OCI-LY7 (cell line): ENCODE measurements around the gene SNCB. TPM values are rescaled to one million over a fixed set of nuclear protein-coding genes. Genes with fewer than 3 reads are reported as not detected.

Experiments
- BruUV-seq: library from RNA; stranded (reverse); fragments of 400-500 nt; replicated peaks from 2 replicates; lab custom pipeline; 2021; lab: Mats Ljungman, UMichigan
- CTCF ChIA-PET: fragments of 300-600 bp; sonication (Branson Sonifier 250); formaldehyde crosslinking; loops from one replicate; lab custom pipeline; 2022; ENCODE audit warnings: antibody characterized with exemption; ENCODE audit not compliant: unreplicated experiment; lab: Charles Lee
- POLR2A ChIA-PET: fragments of 300-600 bp; sonication (Branson Sonifier 250); formaldehyde crosslinking; loops from one replicate; lab custom pipeline; 2022; ENCODE audit warnings: antibody characterized with exemption; lab: Charles Lee
- DNase-seq: peaks from one replicate; pipeline ENCODE4 v3.0.0-alpha.2; 2015; ENCODE audit warnings: low spot score
- H2AFZ ChIP-seq: fragments of 200-600 bp; sonication (generic), shearing (Covaris generic); 2 replicates; pipeline ENCODE4 v1.6.1; 2014; ENCODE audit warnings: mild to moderate bottlenecking, antibody characterized with exemption, low read length, moderate library complexity
- H3K27ac ChIP-seq: fragments of 200-600 bp; sonication (generic); 2 replicates; pipeline ENCODE4 v1.5.1; 2014; ENCODE audit warnings: mixed run types, low read depth, mild to moderate bottlenecking, moderate library complexity, low read length, inconsistent platforms; ENCODE audit not compliant: poor library complexity, severe bottlenecking
- H3K36me3 ChIP-seq: fragments of 200-600 bp; sonication (generic); 2 replicates; pipeline ENCODE4 v1.6.1; 2014; ENCODE audit warnings: mild to moderate bottlenecking, antibody characterized with exemption, low read length, moderate library complexity, mixed read lengths; ENCODE audit not compliant: insufficient read depth
- H3K4me1 ChIP-seq: fragments of 200-600 bp; sonication (generic); 2 replicates; pipeline ENCODE4 v1.5.1; 2014; ENCODE audit warnings: mild to moderate bottlenecking, low read length; ENCODE audit not compliant: insufficient read depth, poor library complexity, severe bottlenecking
- H3K4me2 ChIP-seq: fragments of 200-600 bp; sonication (generic); 2 replicates; pipeline ENCODE4 v1.6.1; 2014; ENCODE audit warnings: mild to moderate bottlenecking, low read length
- H3K4me3 ChIP-seq: fragments of 200-600 bp; sonication (generic); 2 replicates; pipeline ENCODE4 v1.5.1; 2014; ENCODE audit warnings: mild to moderate bottlenecking, low read depth, low read length; ENCODE audit not compliant: poor library complexity, severe bottlenecking
- H3K79me2 ChIP-seq: fragments of 200-600 bp; sonication (generic); 2 replicates; pipeline ENCODE4 v1.6.1; 2016; ENCODE audit warnings: low read depth, mild to moderate bottlenecking, low read length, moderate library complexity, mixed read lengths; ENCODE audit not compliant: insufficient read depth
- H3K9me2 ChIP-seq: fragments of 200-600 bp; sonication (generic); 2 replicates; pipeline ENCODE4 v1.6.1; 2016; ENCODE audit warnings: mild to moderate bottlenecking, low read length, mixed read lengths; ENCODE audit not compliant: insufficient read depth
- H3K9me3 ChIP-seq: fragments of 200-600 bp; sonication (generic); 2 replicates; pipeline ENCODE4 v1.6.1; 2014; ENCODE audit warnings: mild to moderate bottlenecking, mixed run types, low read length, mixed read lengths
- H4K20me1 ChIP-seq: fragments of 200-600 bp; sonication (generic); 2 replicates; pipeline ENCODE4 v1.6.1; 2014; ENCODE audit warnings: mild to moderate bottlenecking, antibody characterized with exemption, low read length, moderate library complexity, mixed read lengths; ENCODE audit not compliant: insufficient read depth
- CTCF ChIP-seq: fragments of 200-600 bp; sonication (generic); conservative IDR thresholded peaks from 2 replicates; pipeline ENCODE4 v1.5.1; 2014; ENCODE audit warnings: mild to moderate bottlenecking, antibody characterized with exemption, low read length, moderate library complexity, mixed read lengths
- EZH2phosphoT487 ChIP-seq: fragments of 200-600 bp; sonication (generic); IDR thresholded peaks from 2 replicates; pipeline ENCODE4 v1.6.1; 2018; ENCODE audit warnings: low read depth, borderline replicate concordance, mild to moderate bottlenecking, mixed run types, antibody characterized with exemption, low read length, moderate library complexity, mixed read lengths
- intact Hi-C: fragments of 100-400 bp; cut with micrococcal nuclease; formaldehyde crosslinking; loops from one replicate; pipeline ENCODE4 v1.10.0; 2022; ENCODE audit not compliant: unreplicated experiment
- total RNA-seq, 2 experiments: library from RNA; depleted of rRNA in 1 of 2; stranded (reverse); fragments of >200 nt in 1 of 2; shearing (Covaris generic) in 1 of 2; gene quantifications; 2 replicates each; pipeline ENCODE4 v1.2.3, GENCODE V29; 2014 to 2022

SNCB gene
- total RNA-seq, 2 experiments from 2014 or later, result 0.50 to 3.5 TPM

- Histone ChIP-seq H3K9me3 (no peaks in the 10 kb centered on the region), H3K36me3 (no peaks in the 10 kb centered on the region), H3K4me2 (no peak overlapping the region), H3K9me2 (no peaks in the 10 kb centered on the region), H3K4me3 (no peak overlapping the region), H3K79me2 (no peaks in the 10 kb centered on the region), H4K20me1 (no peaks in the 10 kb centered on the region), H3K27ac (no peak overlapping the region), H3K4me1 (no peaks in the 10 kb centered on the region), H2AFZ (no peak overlapping the region)
- DNase-seq, result no peak
- no peak for TF ChIP-seq EZH2phosphoT487
- TF ChIP-seq CTCF, result no peak
- intact Hi-C loops, result no loop called here
- CTCF ChIA-PET, result no interaction called here
- BruUV-seq, result no TSS peak
- POLR2A ChIA-PET, result interaction anchor here (0.6 kb wide), 1 partner anchor 868 kb away, joined by 7 read pairs; no protein-coding TSS in a partner anchor
Measured at GRCh38 chr5:176671890-176672747, 41.8 kb upstream of the SNCB start.

GRCh38 chr5:176671399-176671798 is 41.1 kb upstream of the SNCB start:
- no TSS peak for BruUV-seq
- H3K36me3 ChIP-seq, result no peaks in the 10 kb centered on the region
- intact Hi-C loops, result no loop called here
- H3K9me3 ChIP-seq, result no peaks in the 10 kb centered on the region
- TF ChIP-seq EZH2phosphoT487 (no peak), CTCF (no peak)
- H3K79me2 ChIP-seq, result no peaks in the 10 kb centered on the region
- H2AFZ ChIP-seq, result no peak overlapping the region
- H3K9me2 ChIP-seq, result no peaks in the 10 kb centered on the region
- DNase-seq, result no peak
- no peaks in the 10 kb centered on the region for H3K4me1 ChIP-seq
- ChIA-PET CTCF (no interaction called here), POLR2A (interaction anchor here (0.6 kb wide), 1 partner anchor 868 kb away, joined by 7 read pairs; no protein-coding TSS in a partner anchor)
- no peak overlapping the region for H3K27ac ChIP-seq
- H4K20me1 ChIP-seq, result no peaks in the 10 kb centered on the region
- no peak overlapping the region for H3K4me3 ChIP-seq
- no peak overlapping the region for H3K4me2 ChIP-seq

GRCh38 chr5:176670449-176670848 is 40.1 kb upstream of the SNCB start:
- no TSS peak for BruUV-seq
- Histone ChIP-seq H3K79me2 (no peaks in the 10 kb centered on the region), H3K4me3 (no peak overlapping the region), H3K9me2 (no peaks in the 10 kb centered on the region), H3K36me3 (no peaks in the 10 kb centered on the region), H3K4me1 (no peaks in the 10 kb centered on the region), H2AFZ (no peak overlapping the region), H3K4me2 (no peak overlapping the region), H3K27ac (no peak overlapping the region), H4K20me1 (no peaks in the 10 kb centered on the region), H3K9me3 (no peaks in the 10 kb centered on the region)
- intact Hi-C loops, result no loop called here
- no peak for TF ChIP-seq CTCF
- no peak for TF ChIP-seq EZH2phosphoT487
- POLR2A ChIA-PET, result interaction anchor here (0.6 kb wide), 1 partner anchor 355 kb away, joined by 4 read pairs; no protein-coding TSS in a partner anchor
- no peak for DNase-seq
- CTCF ChIA-PET, result no interaction called here
